Measurements from ENCODE around the gene ADAM11. TPM values are rescaled to one million over a fixed set of nuclear protein-coding genes. Genes with fewer than 3 reads are reported as not detected.

The ADAM11 gene
- total and polyA plus RNA-seq, 2 of the 4 experiments (the other 2 are of a cell fraction) = 0.36 to 0.53 TPM

- H3K9me1 ChIP-seq (ENCODE audit: insufficient read depth, low read length) = 0 out of 2 replicates have a peak, but pooled peaks cover 6% of the 10 kb centered on the region
- in situ Hi-C loops (cut with MboI; ENCODE audit: low sequenced_read_pairs) = no loop called here
- H3K23ac ChIP-seq (ENCODE audit: low read depth, low read length) = no peak overlapping the region
- no peak overlapping the region for H4K91ac ChIP-seq (ENCODE audit: insufficient read depth, low read depth, low read length)
- H2AFZ ChIP-seq (replicated peaks; ENCODE audit: low read length, poor library complexity) = no peak overlapping the region
- H3K27ac ChIP-seq (ENCODE audit: insufficient read depth, low read length) = no peak overlapping the region
- H3K36me3 ChIP-seq (ENCODE audit: control insufficient read depth, insufficient read depth, low read length) = peaks cover 4% of the 10 kb centered on the region; the same call in 1 of the 2 replicates
- H3K14ac ChIP-seq (replicated peaks; ENCODE audit: low read depth, low read length) = no peak overlapping the region
- ChIA-PET CTCF (interaction anchor here (0.6 kb wide), 1 partner anchor 49 kb away, joined by 4 read pairs; no protein-coding TSS in a partner anchor), POLR2A (ENCODE audit: unreplicated experiment) (no interaction called here)
- H3K9ac ChIP-seq (ENCODE audit: low read depth, low read length) = no peak overlapping the region
- no peak overlapping the region for H3K56ac ChIP-seq (ENCODE audit: extremely low read depth, insufficient read depth, low read length)
- no peak overlapping the region for H2BK120ac ChIP-seq (ENCODE audit: low read depth, low read length)
- H3K9me3 ChIP-seq (ENCODE audit: control insufficient read depth, insufficient read depth, low read length) = no peaks in the 10 kb centered on the region
- no peak overlapping the region for H2BK15ac ChIP-seq (ENCODE audit: low read depth, low read length)
- ATAC-seq (ENCODE audit: low read depth) = no peak
- no peak overlapping the region for H2AK5ac ChIP-seq (ENCODE audit: low read depth, low read length)
- H3K18ac ChIP-seq (ENCODE audit: low read depth, low read length) = no peak overlapping the region
- H3K4me1 ChIP-seq (ENCODE audit: control insufficient read depth, insufficient read depth, low read length) = no peaks in the 10 kb centered on the region
- H3K79me1 ChIP-seq (ENCODE audit: low read depth in 1 of 2, low read length in 2 of 2) = no peaks in the 10 kb centered on the region
- 92% methylated on average over 8 of the region's 17 CpGs; no CpG with 5 or more reads in 1 of the 2 experiments for WGBS, 2 experiments (ENCODE audit: extremely low coverage in 2 of 2, insufficient read length in 1 of 2)
- no peak overlapping the region for H3K4me3 ChIP-seq (ENCODE audit: insufficient read depth, low read depth, low read length)
- dilution Hi-C loops (cut with HindIII; ENCODE audit: low sequenced_read_pairs, unreplicated experiment) = no loop called here
- H3K4ac ChIP-seq (ENCODE audit: low read depth, low read length) = no peak overlapping the region
- H4K8ac ChIP-seq (ENCODE audit: low read depth in 2 of 2, low read length in 2 of 2) = no peak overlapping the region
- H2AK9ac ChIP-seq (replicated peaks; ENCODE audit: low read depth, low read length, poor library complexity) = peak overlapping the region; percentile 37
- H2BK5ac ChIP-seq (ENCODE audit: low read depth, low read length, poor library complexity, severe bottlenecking) = no peak overlapping the region
- intact Hi-C loops (cut with micrococcal nuclease) = no loop called here
- no TSS peak for BruUV-seq (replicated peaks)
- peaks cover 11% of the 10 kb centered on the region for H3K27me3 ChIP-seq (ENCODE audit: control insufficient read depth, insufficient read depth, low read length)
- no peak for DNase-seq
- no peak overlapping the region for H2BK20ac ChIP-seq (ENCODE audit: low read depth, low read length)
- no peak overlapping the region for H4K5ac ChIP-seq (ENCODE audit: low read depth, low read length)
- H4K20me1 ChIP-seq (ENCODE audit: insufficient read depth, low read length) = no peaks in the 10 kb centered on the region; the same call in 1 of the 2 replicates
- no peak overlapping the region for H3K4me2 ChIP-seq (ENCODE audit: low read depth, low read length)
- TF ChIP-seq CHD1 (IDR thresholded peaks at IDR 0.05; ENCODE audit: low read depth, low read length) (no peak), CEBPB (IDR thresholded peaks at IDR 0.05; ENCODE audit: low read depth, low read length) (no peak), MXI1 (IDR thresholded peaks at IDR 0.05; ENCODE audit: borderline replicate concordance, low read depth, low read length) (no peak), USF2 (IDR thresholded peaks at IDR 0.05; ENCODE audit: low read depth, low read length) (no peak), RCOR1 (IDR thresholded peaks at IDR 0.05; ENCODE audit: insufficient replicate concordance, low read length) (no peak), MAFK (IDR thresholded peaks at IDR 0.05; ENCODE audit: low read depth, low read length) (no peak), BHLHE40 (IDR thresholded peaks at IDR 0.05; ENCODE audit: low read depth, low read length) (no peak), NFE2L2 (IDR thresholded peaks at IDR 0.05; ENCODE audit: low read depth, low read length) (no peak), FOS (IDR thresholded peaks at IDR 0.05; ENCODE audit: low read depth, low read length) (no peak), MAZ (IDR thresholded peaks at IDR 0.05; ENCODE audit: borderline replicate concordance, low read depth, low read length) (no peak), RAD21 (IDR thresholded peaks at IDR 0.05; ENCODE audit: low read length) (no peak), POLR2A (IDR thresholded peaks at IDR 0.05; ENCODE audit: low read depth, low read length) (no peak), SMC3 (IDR thresholded peaks at IDR 0.05; ENCODE audit: low read depth, low read length) (no peak), CTCF (conservative IDR thresholded peaks at IDR 0.05; ENCODE audit: low read depth, low read length) (no peak)
Observed at GRCh38 chr17:44752953-44753861, 5.6 kb upstream of the ADAM11 start.

Measured in IMR-90 (cell line).